Measurements from ENCODE around the gene GPR68. TPM values are rescaled to one million over a fixed set of nuclear protein-coding genes. Genes with fewer than 3 reads are reported as not detected.

The GPR68 gene
- total and polyA plus RNA-seq, 8 donors = 1.3 to 4.9 (median 3.3) TPM

- peaks cover 0 to 97% of the 10 kb centered on the region in 2 donors for H3K36me3 ChIP-seq
- H3K27me3 ChIP-seq = no peaks in the 10 kb centered on the region
- ATAC-seq (no peak), DNase-seq (no peak)
- intact Hi-C loops (cut with DNase I) = no loop called here
- no peaks in the 10 kb centered on the region for H3K9me3 ChIP-seq
- H3K27ac ChIP-seq = no peak overlapping the region
- no peak for TF ChIP-seq CTCF (IDR thresholded peaks at IDR 0.05)
- no peaks in the 10 kb centered on the region for H3K4me1 ChIP-seq
- no peak overlapping the region for H3K4me3 ChIP-seq
Measured at GRCh38 chr14:91195881-91196280, 48.6 kb downstream of the GPR68 start.

GRCh38 chr14:91193069-91193468 is 51.4 kb downstream of the GPR68 start:
- Histone ChIP-seq H3K9me3 (no peaks in the 10 kb centered on the region), H3K36me3 (peaks cover 0 to 94% of the 10 kb centered on the region in 2 donors), H3K4me3 (no peak overlapping the region), H3K4me1 (no peaks in the 10 kb centered on the region), H3K27ac (no peak overlapping the region), H3K27me3 (no peaks in the 10 kb centered on the region)
- intact Hi-C loops (cut with DNase I) = no loop called here
- ATAC-seq (no peak), DNase-seq (no peak)
- no peak for TF ChIP-seq CTCF (IDR thresholded peaks at IDR 0.05)

GRCh38 chr14:91190853-91191252 is 53.7 kb downstream of the GPR68 start:
- Histone ChIP-seq H3K27me3 (no peaks in the 10 kb centered on the region), H3K9me3 (no peaks in the 10 kb centered on the region), H3K36me3 (peaks cover 0 to 93% of the 10 kb centered on the region in 2 donors), H3K27ac (no peak overlapping the region), H3K4me3 (no peak overlapping the region), H3K4me1 (no peaks in the 10 kb centered on the region)
- TF ChIP-seq CTCF (IDR thresholded peaks at IDR 0.05) = no peak
- intact Hi-C loops (cut with DNase I) = no loop called here
- ATAC-seq = no peak
- peak in 1 of 4 donors; percentile 61 for DNase-seq

GRCh38 chr14:91187271-91187670 is 57.2 kb downstream of the GPR68 start:
- Histone ChIP-seq H3K27me3 (no peaks in the 10 kb centered on the region), H3K9me3 (no peaks in the 10 kb centered on the region), H3K4me1 (no peaks in the 10 kb centered on the region), H3K27ac (no peak overlapping the region), H3K4me3 (no peak overlapping the region), H3K36me3 (peaks cover 0 to 90% of the 10 kb centered on the region in 2 donors)
- DNase-seq (no peak), ATAC-seq (no peak)
- no peak for TF ChIP-seq CTCF (IDR thresholded peaks at IDR 0.05)
- intact Hi-C loops (cut with DNase I) = no loop called here

GRCh38 chr14:91186515-91187066 is 57.9 kb downstream of the GPR68 start:
- DNase-seq (no peak), ATAC-seq (no peak)
- Histone ChIP-seq H3K27ac (no peak overlapping the region), H3K4me3 (no peak overlapping the region), H3K36me3 (peaks cover 0 to 91% of the 10 kb centered on the region in 2 donors), H3K27me3 (no peaks in the 10 kb centered on the region), H3K4me1 (no peaks in the 10 kb centered on the region), H3K9me3 (no peaks in the 10 kb centered on the region)
- intact Hi-C loops (cut with DNase I) = no loop called here
- TF ChIP-seq CTCF (IDR thresholded peaks at IDR 0.05) = no peak
